Activated CD4-positive, alpha-beta T cell treated with anti-CD3 and anti-CD28 coated beads for 1 hour (primary cell): Measurements from ENCODE around the gene TGM6.
A peak's percentile ranks its signal among the peaks of the same experiment; 100 is the strongest.

Experiments used
- DNase-seq: peaks from one replicate; pipeline ENCODE4 v3.0.0-alpha.2; 2020

Gene TGM6

DNA sequence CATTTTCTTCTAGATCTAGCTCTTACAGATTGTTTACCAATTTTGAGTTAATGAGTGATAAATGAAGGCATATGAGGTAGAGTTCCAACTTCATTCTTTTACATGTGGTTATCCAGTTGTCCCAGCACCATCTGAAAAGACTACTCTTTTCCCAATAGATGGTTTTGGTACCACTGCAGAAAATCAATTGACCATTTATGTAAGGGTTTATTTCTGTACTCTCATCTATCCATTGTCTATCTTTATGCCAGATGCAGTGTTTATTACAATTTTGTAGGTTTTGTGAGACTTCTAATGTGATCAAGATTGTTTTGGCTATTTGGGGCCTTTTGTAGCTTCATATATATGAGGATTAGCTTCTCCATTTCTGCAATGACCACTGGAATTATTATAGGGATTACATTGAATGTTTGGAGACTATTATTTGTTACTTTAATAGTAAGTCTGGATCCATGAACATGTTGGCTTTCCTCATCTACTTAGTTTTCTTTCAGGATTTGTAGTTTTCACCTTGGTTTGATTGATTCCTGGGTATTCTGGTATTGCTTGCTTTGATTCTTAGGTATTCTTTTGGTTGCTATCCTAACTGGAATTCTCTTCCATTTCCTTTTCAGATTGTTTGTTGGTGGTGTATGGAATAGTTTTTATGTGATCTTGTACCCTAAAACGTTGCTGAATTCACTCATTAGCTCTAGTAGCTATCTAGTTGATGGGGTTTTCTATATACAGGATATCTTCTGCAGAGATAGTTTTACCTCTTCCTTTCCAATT, 79.5 kb downstream of the TGM6 start:
- DNase-seq = no peak

DNA sequence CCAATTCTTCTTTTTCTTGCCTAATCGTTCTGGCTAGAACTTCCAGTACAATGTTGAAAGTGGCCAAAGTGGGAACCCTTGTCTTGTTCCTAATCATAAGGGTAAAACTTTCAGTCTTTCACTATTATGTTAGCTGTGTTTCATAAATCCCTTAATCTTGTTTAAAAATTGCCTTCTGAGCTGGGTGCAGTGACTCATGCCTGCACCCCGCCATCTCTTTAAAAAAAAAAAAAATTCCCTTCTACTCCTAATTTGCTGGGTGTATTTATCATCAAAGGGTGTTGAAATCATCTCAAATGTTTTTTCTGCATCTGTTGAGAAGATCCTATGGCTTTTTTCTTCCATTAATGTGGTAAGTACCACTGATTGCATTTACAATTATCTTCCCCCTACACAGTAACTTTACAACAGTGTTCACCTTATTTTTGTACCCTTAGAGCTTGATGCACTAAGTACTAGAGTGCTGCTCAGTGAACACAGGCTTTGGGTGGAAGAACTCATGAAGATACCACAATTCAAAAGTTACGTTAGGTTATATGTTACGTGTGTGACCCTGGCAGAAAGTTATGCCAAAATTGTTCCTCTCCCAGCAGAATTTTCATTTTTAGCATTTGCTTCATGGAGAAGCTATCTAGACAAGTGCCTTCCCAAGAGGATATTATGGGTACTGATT, 80.2 kb downstream of the TGM6 start:
- DNase-seq = no peak

DNA sequence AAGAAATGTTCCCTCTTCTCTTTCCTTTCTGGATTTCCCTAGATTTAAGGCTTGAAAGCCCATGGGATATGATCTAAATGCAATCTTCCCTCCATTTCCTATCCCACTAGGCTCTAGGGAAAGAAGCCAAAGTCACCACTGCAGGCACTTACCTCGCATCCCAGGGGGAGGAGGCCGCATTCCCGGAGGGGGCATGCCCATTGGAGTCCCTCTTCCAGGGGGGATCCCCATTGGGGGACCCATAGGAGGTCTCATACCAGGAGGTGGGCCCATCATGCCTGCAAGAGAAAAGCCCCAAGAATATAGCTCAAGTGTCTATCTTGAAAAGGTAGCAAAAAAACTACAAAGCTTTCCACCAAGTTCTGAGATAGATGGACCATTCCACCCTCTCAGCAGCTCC, 81.8 kb downstream of the TGM6 start:
- DNase-seq = no peak

DNA sequence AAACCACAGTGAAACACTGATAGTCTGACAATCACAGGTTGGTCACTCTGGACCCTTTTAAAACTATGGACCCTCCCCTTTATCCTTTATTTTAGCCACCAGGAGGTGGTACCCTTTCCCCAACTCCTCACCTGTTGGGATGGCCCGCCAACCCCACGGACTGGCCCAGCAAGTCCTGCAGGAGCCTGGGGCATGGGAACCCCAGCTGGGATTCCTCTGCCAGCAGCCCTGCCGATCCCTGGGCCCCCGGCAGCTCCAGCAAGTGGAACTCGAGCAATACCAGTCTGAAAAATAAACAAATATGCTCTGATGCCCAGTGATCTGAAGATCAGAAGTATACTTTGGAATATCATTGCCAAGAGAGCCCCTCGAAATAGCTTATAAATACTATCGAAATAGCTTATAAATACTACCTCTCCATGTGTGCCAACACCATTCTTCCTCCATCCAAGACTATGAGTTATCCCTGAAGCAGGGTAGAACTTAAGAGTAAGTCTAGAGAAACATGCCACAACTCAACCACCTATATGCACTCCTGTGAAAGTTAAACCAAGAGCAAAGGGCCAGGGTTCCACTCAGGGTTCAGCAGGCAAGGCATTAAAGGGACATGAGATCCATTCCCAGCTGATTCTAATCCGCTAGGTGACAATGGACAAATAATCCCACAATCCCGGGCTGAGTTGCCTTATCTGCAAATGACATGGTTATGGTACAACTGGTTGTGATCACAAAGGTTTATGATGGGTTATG, 83.1 kb downstream of the TGM6 start:
- no peak for DNase-seq

DNA sequence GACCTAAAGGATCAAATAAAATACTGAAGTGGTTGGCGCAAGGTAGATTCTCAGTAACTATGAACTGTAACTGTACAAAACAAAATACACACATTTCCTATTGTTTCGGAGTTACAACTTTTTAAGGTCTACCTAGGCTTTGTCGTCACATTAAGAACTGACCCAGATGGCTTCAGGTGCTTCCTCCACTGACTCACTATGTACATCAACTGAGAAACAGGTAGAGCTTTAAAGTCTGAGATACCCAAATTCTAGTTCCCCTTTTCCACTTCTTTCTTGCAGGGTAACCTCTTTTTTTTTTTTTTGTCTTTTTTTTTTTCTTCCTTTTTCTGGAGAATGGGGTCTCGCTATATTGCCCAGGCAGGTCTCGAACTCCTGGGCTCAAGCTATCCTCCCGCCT, 84.4 kb downstream of the TGM6 start:
- DNase-seq = no peak

DNA sequence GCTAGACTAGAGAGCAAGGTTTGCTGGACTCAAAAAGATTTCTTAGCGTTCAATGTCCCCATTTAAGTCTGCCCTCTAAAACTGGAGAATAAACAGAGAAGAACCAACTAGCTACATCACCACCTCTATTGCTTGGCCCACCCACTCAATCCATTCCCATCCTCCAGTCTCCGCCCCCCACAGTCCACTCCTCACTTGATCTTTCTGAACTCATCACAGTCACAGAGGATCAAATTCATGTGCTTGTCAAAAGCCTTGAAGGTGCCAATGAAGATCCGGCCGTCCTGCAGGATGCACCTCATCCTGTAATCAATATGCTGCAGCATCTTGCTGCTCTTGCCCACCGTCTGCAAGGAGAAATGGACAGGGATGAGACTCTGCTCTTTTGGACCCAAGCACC, 86.7 kb downstream of the TGM6 start:
- DNase-seq = no peak

DNA sequence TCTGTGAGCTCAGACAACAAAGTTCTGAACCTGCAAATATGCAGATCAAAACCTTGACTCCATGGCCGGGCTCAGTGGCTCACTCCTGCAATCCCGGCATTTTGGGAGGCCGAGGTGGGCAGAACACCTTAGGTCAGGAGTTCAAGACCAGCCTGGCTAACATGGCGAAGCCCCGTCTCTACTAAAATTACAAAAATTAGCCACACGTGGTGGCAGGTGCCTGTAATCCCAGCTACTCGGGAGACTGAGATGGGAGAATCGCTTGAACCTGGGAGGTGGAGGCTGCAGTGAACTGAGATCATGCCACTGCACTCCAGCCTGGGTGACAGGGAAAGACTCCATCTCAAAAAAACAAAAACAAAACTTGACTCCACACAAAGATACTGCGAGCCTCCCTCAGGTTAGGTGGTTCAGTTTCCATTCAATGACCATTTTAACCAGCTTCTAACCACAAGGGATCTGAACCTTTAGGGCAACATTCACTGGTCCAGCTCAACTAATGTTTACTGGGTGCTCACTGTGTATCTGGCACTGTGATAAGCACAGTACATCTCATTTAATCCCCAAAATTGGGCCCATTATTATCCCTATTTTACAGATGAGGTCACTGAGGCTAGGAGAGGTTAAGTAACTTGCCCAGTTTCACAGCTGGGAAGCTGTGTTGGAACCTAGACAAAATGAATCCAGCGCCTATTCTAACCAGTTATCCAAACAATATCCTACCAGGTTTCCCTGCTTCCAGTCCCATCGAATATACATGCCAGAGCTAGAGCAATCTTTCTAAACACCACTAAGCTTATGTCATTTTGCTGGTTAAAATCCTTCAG, 88.1 kb downstream of the TGM6 start:
- no peak for DNase-seq

DNA sequence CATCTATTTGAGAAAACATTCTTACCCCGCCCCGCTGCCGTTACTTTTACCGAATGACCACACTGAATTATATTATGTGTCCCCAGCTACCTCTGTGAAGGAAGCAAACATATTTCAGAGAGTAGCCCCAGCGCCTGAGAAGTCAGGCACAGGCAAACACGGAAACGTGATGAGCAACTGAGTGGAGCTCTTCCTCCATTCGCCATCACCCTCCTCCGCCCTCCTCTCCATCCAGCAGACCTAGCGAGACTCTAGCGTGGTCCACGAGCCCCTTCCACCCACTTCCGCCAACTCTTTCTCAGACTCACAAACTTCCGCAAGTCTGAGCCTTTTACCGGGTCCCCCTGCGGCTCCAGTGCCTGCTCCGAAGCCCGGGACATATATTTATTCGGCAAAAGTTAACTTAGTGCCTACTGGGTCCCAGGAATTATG, 89.3 kb downstream of the TGM6 start:
- peak; percentile 41 for DNase-seq

DNA sequence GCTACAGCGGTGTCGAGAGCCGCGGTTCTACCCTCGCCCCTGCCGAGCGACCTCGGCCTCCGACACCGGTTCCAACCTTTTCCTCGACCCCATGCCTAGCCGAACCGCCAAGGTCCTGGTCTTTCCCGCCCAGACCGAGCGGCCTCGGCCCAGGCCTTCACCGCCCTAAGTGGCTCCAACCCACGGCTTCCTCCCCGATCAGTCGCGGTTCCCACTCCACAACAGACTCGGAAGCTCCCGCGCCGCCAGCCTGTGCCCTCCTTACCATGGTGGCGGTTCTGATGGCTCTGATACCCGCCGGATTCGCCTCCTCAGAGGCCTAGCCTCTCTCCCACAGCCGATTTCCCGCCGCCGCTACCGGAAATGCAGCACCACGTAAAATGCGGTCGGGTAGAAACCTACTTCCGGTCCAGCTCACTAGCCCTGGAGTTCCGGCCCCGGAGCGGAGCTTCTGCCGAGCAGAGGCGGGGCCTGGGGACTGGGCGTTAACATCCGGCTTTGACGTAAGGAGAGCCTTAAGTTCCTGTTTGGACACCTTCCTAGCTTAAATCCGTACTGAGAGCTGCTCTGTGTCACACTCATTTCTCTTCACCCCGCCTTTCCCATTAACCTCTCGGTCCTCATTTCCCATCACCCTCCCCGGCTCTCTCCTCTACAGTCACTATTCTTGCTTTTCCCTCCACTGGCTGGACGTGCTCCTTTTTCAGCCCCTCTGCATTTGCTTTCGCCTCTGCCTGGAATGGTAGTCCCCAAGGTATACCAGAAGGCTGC, 89.9 kb downstream of the TGM6 start, which contains the start of gene SNRPB:
SNRPB (minus strand) TSS at position 367 of the 771 bp plus-strand sequence; CDS start at position 268, 99 bp downstream.
- peak; percentile 94 for DNase-seq

DNA sequence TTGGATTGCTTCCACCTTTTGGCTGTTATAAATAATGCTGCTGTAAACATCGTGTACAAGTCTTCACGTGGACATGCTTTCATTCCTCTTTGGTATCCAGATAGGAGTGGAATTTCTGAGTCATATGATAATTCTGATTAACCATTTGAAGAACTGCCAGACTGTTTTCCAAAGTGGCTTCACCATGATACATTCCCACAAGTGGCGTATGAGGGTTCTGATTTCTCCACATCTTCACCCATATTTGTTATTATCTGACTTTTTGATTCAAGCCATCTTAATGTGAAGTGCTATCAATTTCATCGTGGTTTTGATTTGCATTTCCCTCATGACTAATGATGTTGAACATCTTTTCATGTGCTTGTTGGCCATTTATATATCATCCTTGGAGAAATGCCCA, 92.8 kb downstream of the TGM6 start:
- no peak for DNase-seq

DNA sequence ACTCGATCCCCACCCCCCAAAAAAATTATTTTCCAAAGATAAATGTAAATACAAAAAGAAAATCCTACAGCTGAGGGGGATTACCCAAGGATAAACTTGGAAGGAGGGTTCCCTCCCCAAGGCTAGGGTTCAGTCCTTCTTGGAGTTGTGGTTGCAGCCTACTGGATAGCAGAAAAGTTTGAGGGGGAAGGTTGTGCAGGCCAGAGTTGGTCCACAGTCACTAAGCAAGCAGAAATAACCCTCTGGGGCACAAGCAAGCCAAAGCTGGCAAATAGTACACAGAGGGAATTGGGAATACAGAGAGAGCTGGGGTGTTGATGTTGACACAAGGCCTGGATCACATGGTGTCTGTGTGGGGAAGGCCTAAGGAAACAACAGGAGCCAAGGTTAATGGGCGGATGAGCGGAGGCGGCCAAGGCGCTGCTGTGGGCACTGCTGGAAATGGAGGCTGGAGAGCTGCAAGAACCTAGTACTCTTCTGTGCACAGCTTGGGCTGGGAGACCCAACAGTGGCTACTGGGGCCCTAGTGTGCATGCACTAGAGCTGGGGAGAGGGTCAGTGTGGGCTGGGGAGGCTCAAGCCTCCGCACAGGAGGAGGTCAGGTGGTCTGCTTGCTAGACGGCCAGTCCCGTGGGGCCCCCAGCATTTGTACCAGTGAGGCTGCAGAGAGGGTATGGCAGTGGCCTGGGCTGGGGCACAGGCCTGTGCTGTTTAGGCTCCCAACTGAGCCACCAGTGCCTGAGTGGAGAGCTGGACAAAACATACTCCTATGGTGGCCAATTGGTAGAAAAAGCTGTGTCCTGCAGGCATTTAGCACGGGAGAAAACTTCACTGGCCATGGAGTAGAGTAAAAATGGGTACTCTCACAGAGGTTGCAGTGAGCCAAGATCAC, 95.4 kb downstream of the TGM6 start:
- no peak for DNase-seq

DNA sequence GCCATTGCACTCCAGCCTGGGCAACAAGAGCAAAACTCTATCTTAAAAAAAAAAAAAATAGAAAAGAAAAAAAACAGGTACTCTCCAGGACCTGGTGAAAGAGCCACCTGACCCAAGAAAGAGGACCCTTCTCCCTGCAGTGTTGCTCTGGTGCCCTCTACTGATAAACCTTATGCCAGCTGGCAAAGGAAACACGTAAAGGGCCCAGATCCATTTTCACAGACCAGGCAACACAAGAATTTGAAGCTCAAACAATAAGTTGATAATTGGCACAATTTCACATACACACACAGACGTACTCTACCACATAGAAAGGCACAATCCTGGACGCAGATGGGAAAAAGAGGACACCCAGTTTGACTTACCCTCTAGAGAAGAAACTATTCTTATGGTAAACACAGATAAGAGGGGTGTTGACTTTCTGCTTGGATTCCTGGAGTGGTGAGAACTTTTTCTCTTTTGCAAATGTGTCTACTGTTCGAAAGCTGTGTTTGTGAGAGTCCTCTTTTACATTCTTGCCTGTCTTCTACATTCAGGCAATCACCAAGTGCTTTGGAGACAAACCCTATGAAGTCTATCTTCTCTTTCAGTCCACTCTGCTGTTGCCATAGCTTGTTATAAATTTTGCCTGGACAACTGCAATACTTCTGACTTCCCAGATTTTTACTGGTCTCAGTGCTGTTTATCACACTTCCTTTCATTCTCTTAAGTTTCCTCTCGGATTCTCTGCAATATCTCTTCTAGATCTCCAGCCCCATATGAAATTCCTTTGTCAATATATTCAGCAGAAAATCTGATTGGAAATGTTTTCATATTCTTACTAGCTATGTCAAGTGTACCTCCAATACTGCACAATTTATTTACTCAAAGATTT, 96.3 kb downstream of the TGM6 start:
- no peak for DNase-seq

DNA sequence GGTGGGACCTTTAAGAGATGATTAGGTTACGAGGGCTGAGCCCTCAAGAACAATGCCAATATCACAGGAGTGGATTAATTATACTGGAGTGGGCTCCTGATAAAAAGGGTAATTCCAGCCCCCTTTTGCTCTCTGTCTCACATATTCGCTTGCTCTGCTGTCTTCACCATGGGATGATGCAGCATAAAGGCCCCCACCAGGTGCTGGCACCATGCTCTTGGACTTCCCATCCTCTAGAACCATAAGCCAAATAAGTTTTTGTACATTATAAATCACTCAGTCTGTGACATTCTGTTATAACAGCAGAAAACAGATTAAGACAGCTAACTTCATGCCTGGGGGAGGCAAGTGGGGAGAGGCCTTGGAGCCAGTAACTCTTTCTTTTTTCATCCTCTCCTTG, 99.7 kb downstream of the TGM6 start:
- DNase-seq = no peak
